Mesothelial cell of epicardium (in vitro differentiated cells): ENCODE results near the gene CLTB. TPM values are rescaled to one million over a fixed set of nuclear protein-coding genes. Genes with fewer than 3 reads are reported as not detected.

Experiments used
- DNase-seq, 2 experiments: peaks; one replicate each; pipeline ENCODE4 v3.0.0; 2021; ENCODE audit warnings: low spot score in 2 of 2; ENCODE audit not compliant: unreplicated experiment in 2 of 2
- H3K27ac Mint-ChIP-seq: 2 replicates; pipeline ENCODE4 v1.8.0; 2021; ENCODE audit warnings: mixed read lengths
- H3K27me3 Mint-ChIP-seq: 2 replicates; pipeline ENCODE4 v1.8.0; 2021; ENCODE audit warnings: low read depth, mixed read lengths
- H3K36me3 Mint-ChIP-seq: 2 replicates; pipeline ENCODE4 v1.8.0; 2021; ENCODE audit warnings: mixed read lengths
- H3K4me1 Mint-ChIP-seq: 2 replicates; pipeline ENCODE4 v1.8.0; 2021; ENCODE audit warnings: mixed read lengths
- H3K4me3 Mint-ChIP-seq: 2 replicates; pipeline ENCODE4 v1.8.0; 2021; ENCODE audit warnings: mild to moderate bottlenecking, moderate library complexity, mixed read lengths
- H3K9me3 Mint-ChIP-seq: 2 replicates; pipeline ENCODE4 v1.8.0; 2021; ENCODE audit warnings: mixed read lengths
- CTCF ChIP-seq: fragments of 200-600 bp; sonication (generic); IDR thresholded peaks from one replicate; pipeline ENCODE4 v1.5.0; 2021; ENCODE audit warnings: antibody characterized with exemption; ENCODE audit not compliant: unreplicated experiment
- total RNA-seq: library from RNA; stranded (reverse); gene quantifications from 3 replicates; pipeline ENCODE4 v1.2.1, GENCODE V29; 2021

The CLTB gene, protein sequence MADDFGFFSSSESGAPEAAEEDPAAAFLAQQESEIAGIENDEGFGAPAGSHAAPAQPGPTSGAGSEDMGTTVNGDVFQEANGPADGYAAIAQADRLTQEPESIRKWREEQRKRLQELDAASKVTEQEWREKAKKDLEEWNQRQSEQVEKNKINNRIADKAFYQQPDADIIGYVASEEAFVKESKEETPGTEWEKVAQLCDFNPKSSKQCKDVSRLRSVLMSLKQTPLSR
- total RNA-seq, result 43.3 to 46.8 TPM (median 44.1 TPM) in 3 replicates

- Mint-ChIP-seq H3K27me3 (no peaks in the 10 kb centered on the region), H3K9me3 (peaks cover 11% of the 10 kb centered on the region), H3K4me1 (peaks cover 25% of the 10 kb centered on the region), H3K36me3 (no peaks in the 10 kb centered on the region), H3K4me3 (peak within 1 kb of the TSS; percentile 69), H3K27ac (peak within 1 kb of the TSS; percentile 86)
- TF ChIP-seq CTCF, result peak; percentile 47
- peak; percentile 85 to 93 for DNase-seq
These were observed at the start of gene CLTB for GRCh38 chr5:176415952-176416924. CLTB (minus strand) TSS chr5:176416539; CDS start chr5:176416363, 176 bp downstream.

- H3K4me1 Mint-ChIP-seq, result peaks cover 4% of the 10 kb centered on the region
- DNase-seq, result no peak
- peaks cover 6% of the 10 kb centered on the region for H3K9me3 Mint-ChIP-seq
- no peak overlapping the region for H3K27ac Mint-ChIP-seq
- TF ChIP-seq CTCF, result no peak
- no peaks in the 10 kb centered on the region for H3K27me3 Mint-ChIP-seq
- peaks cover 16% of the 10 kb centered on the region for H3K36me3 Mint-ChIP-seq
- H3K4me3 Mint-ChIP-seq, result no peak overlapping the region
These were observed 46.9 kb upstream of the CLTB start for GRCh38 chr5:176463113-176463764.

- Mint-ChIP-seq H3K27ac (no peak overlapping the region), H3K27me3 (no peaks in the 10 kb centered on the region), H3K4me1 (peaks cover 4% of the 10 kb centered on the region), H3K4me3 (no peak overlapping the region), H3K9me3 (peaks cover 6% of the 10 kb centered on the region), H3K36me3 (peaks cover 14% of the 10 kb centered on the region)
- TF ChIP-seq CTCF, result no peak
- no peak for DNase-seq
These were observed 45.0 kb upstream of the CLTB start for GRCh38 chr5:176461349-176461748.

GRCh38 chr5:176458904-176459561 lies 42.7 kb upstream of the CLTB start:
- TF ChIP-seq CTCF, result no peak
- H3K4me1 Mint-ChIP-seq, result no peaks in the 10 kb centered on the region
- no peak for DNase-seq
- no peak overlapping the region for H3K27ac Mint-ChIP-seq
- H3K27me3 Mint-ChIP-seq, result no peaks in the 10 kb centered on the region
- peaks cover 19% of the 10 kb centered on the region for H3K36me3 Mint-ChIP-seq
- H3K4me3 Mint-ChIP-seq, result no peak overlapping the region
- peaks cover 6% of the 10 kb centered on the region for H3K9me3 Mint-ChIP-seq

- H3K27me3 Mint-ChIP-seq, result no peaks in the 10 kb centered on the region
- DNase-seq, result no peak
- H3K4me3 Mint-ChIP-seq, result no peak overlapping the region
- H3K36me3 Mint-ChIP-seq, result peaks cover 15% of the 10 kb centered on the region
- peaks cover 5% of the 10 kb centered on the region for H3K9me3 Mint-ChIP-seq
- peaks cover 4% of the 10 kb centered on the region for H3K4me1 Mint-ChIP-seq
- no peak overlapping the region for H3K27ac Mint-ChIP-seq
- TF ChIP-seq CTCF, result no peak
These were observed 38.5 kb upstream of the CLTB start for GRCh38 chr5:176454724-176455394.
